ENCODE data around the gene NARS2.

The NARS2 gene

GRCh38 chr11:78405805-78406204 lies 168.9 kb downstream of the NARS2 start:
- no peak for DNase-seq

- no peak for DNase-seq
Measured at GRCh38 chr11:78403781-78404180, 170.9 kb downstream of the NARS2 start.

- no peak for DNase-seq
Measured at GRCh38 chr11:78402847-78403246, 171.8 kb downstream of the NARS2 start.

GRCh38 chr11:78400702-78401101 lies 174.0 kb downstream of the NARS2 start:
- DNase-seq: no peak

GRCh38 chr11:78400116-78400515 lies 174.5 kb downstream of the NARS2 start:
- DNase-seq: no peak

- DNase-seq: no peak
Measured at GRCh38 chr11:78399136-78399535, 175.5 kb downstream of the NARS2 start.

- DNase-seq: no peak
Measured at GRCh38 chr11:78398715-78399114, 175.9 kb downstream of the NARS2 start.

GRCh38 chr11:78397398-78397797 lies 177.3 kb downstream of the NARS2 start:
- no peak for DNase-seq

GRCh38 chr11:78395597-78395996 lies 179.1 kb downstream of the NARS2 start:
- no peak for DNase-seq

GRCh38 chr11:78392854-78393253 lies 181.8 kb downstream of the NARS2 start:
- no peak for DNase-seq

- no peak for DNase-seq
Measured at GRCh38 chr11:78391424-78391823, 183.2 kb downstream of the NARS2 start.

- DNase-seq: no peak
Measured at GRCh38 chr11:78390809-78391208, 183.9 kb downstream of the NARS2 start.

- no peak for DNase-seq
Measured at GRCh38 chr11:78386215-78386941, 188.3 kb downstream of the NARS2 start.
